Tibial nerve (tissue), 4 donors: Measurements from ENCODE around the gene LIPA. TPM values are rescaled to one million over a fixed set of nuclear protein-coding genes. Genes with fewer than 3 reads are reported as not detected.

Source experiments
- DNase-seq, 2 donors: peaks; one replicate each; pipeline ENCODE4 v3.0.0-alpha.2; 2019; ENCODE audit warnings: low spot score in 2 of 2
- H3K27ac ChIP-seq, 4 donors: fragments of 200-600 bp; sonication (generic) in 3 of 4; one replicate each; pipeline ENCODE4 v1.5.1; 2017 to 2019; ENCODE audit warnings: mild to moderate bottlenecking in 1 of 4
- H3K27me3 ChIP-seq, 2 donors: fragments of 200-600 bp; sonication (generic) in 1 of 2; one replicate each; pipeline versions ENCODE4 v1.5.1 to v1.6.0; 2017 to 2019
- H3K36me3 ChIP-seq, 3 donors: fragments of 200-600 bp; sonication (generic); one replicate each; pipeline ENCODE4 v1.5.1; 2018 to 2019
- H3K4me1 ChIP-seq, 4 donors: fragments of 200-600 bp; sonication (generic) in 3 of 4; one replicate each; pipeline ENCODE4 v1.5.1; 2017 to 2019
- H3K4me3 ChIP-seq, 4 donors: fragments of 200-600 bp; sonication (generic) in 3 of 4; one replicate each; pipeline ENCODE4 v1.5.1; 2017 to 2019; ENCODE audit warnings: mild to moderate bottlenecking in 1 of 4, moderate library complexity in 1 of 4
- H3K9me3 ChIP-seq, 4 donors: fragments of 200-600 bp; sonication (generic) in 3 of 4; one replicate each; pipeline ENCODE4 v1.5.1; 2017 to 2019
- CTCF ChIP-seq, 5 experiments: fragments of 200-600 bp in 3 of 5; fragments of 450-650 bp in 2 of 5; sonication (generic) in 3 of 5; IDR thresholded peaks; one replicate each; pipeline ENCODE4 v1.5.1; 2016 to 2019; ENCODE audit warnings: antibody characterized with exemption in 5 of 5, mild to moderate bottlenecking in 3 of 5, moderate library complexity in 2 of 5
- EP300 ChIP-seq, 2 donors: sonication (generic); formaldehyde crosslinking; IDR thresholded peaks; one replicate each; pipeline ENCODE4 v1.6.1; 2017; ENCODE audit warnings: antibody characterized with exemption in 2 of 2, mild to moderate bottlenecking in 1 of 2
- POLR2A ChIP-seq, 2 donors: fragments of 450-650 bp; IDR thresholded peaks; one replicate each; pipeline ENCODE4 v1.6.1; 2017; ENCODE audit warnings: antibody characterized with exemption in 2 of 2, mild to moderate bottlenecking in 2 of 2, moderate library complexity in 2 of 2
- WGBS, 2 donors: methylation state at CpG; one replicate each; pipeline ENCODE4 v1.1.5; 2018; 5-methylcytosine and 5-hydroxymethylcytosine counted together
- total RNA-seq, 4 donors: library from RNA; depleted of rRNA; stranded (reverse); fragments of >200 nt; gene quantifications; one replicate each; pipeline ENCODE4 v1.1.0, GENCODE V29; 2016

Gene LIPA
- total RNA-seq, 4 donors from 2014 or later = 36.6 to 57.9 (median 39.5) TPM

- Histone ChIP-seq H3K36me3 (no peaks in the 10 kb centered on the region), H3K9me3 (no peaks in the 10 kb centered on the region), H3K27me3 (no peaks in the 10 kb centered on the region), H3K27ac (no peak overlapping the region), H3K4me1 (peaks cover 0 to 10% (median 2%) of the 10 kb centered on the region in 4 donors), H3K4me3 (no peak overlapping the region)
- no peak for DNase-seq
- TF ChIP-seq CTCF (IDR thresholded peaks at IDR 0.05) = no peak
- no peak for TF ChIP-seq EP300 (IDR thresholded peaks at IDR 0.05)
- no peak for TF ChIP-seq POLR2A (IDR thresholded peaks at IDR 0.05)
Measured at GRCh38 chr10:89270153-89270483, 18.5 kb upstream of the LIPA start.

- no peaks in the 10 kb centered on the region for H3K36me3 ChIP-seq
- no peaks in the 10 kb centered on the region for H3K9me3 ChIP-seq
- H3K4me3 ChIP-seq = no peak overlapping the region
- peaks cover 0 to 6% (median 2%) of the 10 kb centered on the region in 4 donors for H3K4me1 ChIP-seq
- DNase-seq = no peak
- no peaks in the 10 kb centered on the region for H3K27me3 ChIP-seq
- no peak for TF ChIP-seq CTCF (IDR thresholded peaks at IDR 0.05)
- 89 to 91% methylated on average over 3 of the region's 3 CpGs for WGBS, 2 donors
- no peak overlapping the region for H3K27ac ChIP-seq
Measured at GRCh38 chr10:89269433-89270152, 18.0 kb upstream of the LIPA start.

GRCh38 chr10:89266721-89267453, 15.3 kb upstream of the LIPA start:
- no peak for TF ChIP-seq EP300 (IDR thresholded peaks at IDR 0.05)
- TF ChIP-seq POLR2A (IDR thresholded peaks at IDR 0.05) = no peak
- no peak for TF ChIP-seq CTCF (IDR thresholded peaks at IDR 0.05)
- WGBS, 2 donors = 36 to 37% methylated on average over 1 of the region's 1 CpG
- no peak overlapping the region for H3K27ac ChIP-seq
- H3K36me3 ChIP-seq = no peaks in the 10 kb centered on the region
- peaks cover 0 to 22% (median 5%) of the 10 kb centered on the region in 4 donors for H3K4me1 ChIP-seq
- H3K9me3 ChIP-seq = no peaks in the 10 kb centered on the region
- no peaks in the 10 kb centered on the region for H3K27me3 ChIP-seq
- DNase-seq = no peak
- no peak overlapping the region for H3K4me3 ChIP-seq

GRCh38 chr10:89263531-89263930, 12.0 kb upstream of the LIPA start:
- no peak for DNase-seq
- H3K4me3 ChIP-seq = no peak overlapping the region
- WGBS, 2 donors = 88 to 100% methylated on average over 1 of the region's 1 CpG
- no peaks in the 10 kb centered on the region for H3K36me3 ChIP-seq
- no peaks in the 10 kb centered on the region for H3K27me3 ChIP-seq
- H3K27ac ChIP-seq = no peak overlapping the region
- peaks cover 0 to 40% (median 12%) of the 10 kb centered on the region in 4 donors for H3K4me1 ChIP-seq
- no peaks in the 10 kb centered on the region for H3K9me3 ChIP-seq
- no peak for TF ChIP-seq EP300 (IDR thresholded peaks at IDR 0.05)
- TF ChIP-seq CTCF (IDR thresholded peaks at IDR 0.05) = no peak
- no peak for TF ChIP-seq POLR2A (IDR thresholded peaks at IDR 0.05)

GRCh38 chr10:89263091-89263490, 11.5 kb upstream of the LIPA start:
- Histone ChIP-seq H3K27me3 (no peaks in the 10 kb centered on the region), H3K27ac (peak overlapping the region in 2 of 4 donors; percentile 40 to 48), H3K36me3 (no peaks in the 10 kb centered on the region), H3K9me3 (no peaks in the 10 kb centered on the region), H3K4me1 (peaks cover 0 to 40% (median 11%) of the 10 kb centered on the region in 4 donors), H3K4me3 (no peak overlapping the region)
- WGBS, 2 donors = 55 to 66% methylated on average over 1 of the region's 1 CpG
- no peak for DNase-seq
- TF ChIP-seq EP300 (IDR thresholded peaks at IDR 0.05) (no peak), CTCF (IDR thresholded peaks at IDR 0.05) (no peak), POLR2A (IDR thresholded peaks at IDR 0.05) (no peak)
